Mammary epithelial cell (primary cell): ENCODE results near the gene TRA2A.

Experiments
- CTCF ChIP-seq, 2 donors: IDR thresholded peaks in 1 of 2; conservative IDR thresholded peaks in 1 of 2; 2 replicates each; pipeline ENCODE4 v1.5.1; 2011 to 2012; ENCODE audit warnings: inconsistent platforms in 2 of 2, low read length in 2 of 2, mild to moderate bottlenecking in 2 of 2, control low read depth in 1 of 2, low read depth in 1 of 2; ENCODE audit not compliant: insufficient read depth in 1 of 2; ENCODE audit errors: extremely low read depth in 1 of 2
- EZH2 ChIP-seq: IDR thresholded peaks from 2 replicates; pipeline ENCODE4 v1.6.1; 2012; ENCODE audit warnings: low read length, inconsistent platforms, borderline replicate concordance

GRCh38 chr7:23542752-23543151 is 11.0 kb upstream of the TRA2A start:
- no peak for TF ChIP-seq CTCF (conservative IDR thresholded peaks at IDR 0.05 in 1 of 2, IDR thresholded peaks at IDR 0.05 in 1 of 2; ENCODE audit: extremely low read depth in 1 of 2, insufficient read depth in 1 of 2, low read depth in 1 of 2, low read length in 2 of 2)
- no peak for TF ChIP-seq EZH2
